Sigmoid colon (tissue), 4 donors: Measurements from ENCODE around the gene RBBP8NL.

Experiments used
- EP300 ChIP-seq, 4 donors: sonication (generic); formaldehyde crosslinking; IDR thresholded peaks; one replicate each; pipeline ENCODE4 v1.6.1; 2017; ENCODE audit warnings: antibody characterized with exemption in 4 of 4
- POLR2A ChIP-seq, 2 donors: fragments of 450-650 bp; IDR thresholded peaks; one replicate each; pipeline ENCODE4 v1.6.1; 2016; ENCODE audit warnings: antibody characterized with exemption in 2 of 2, mild to moderate bottlenecking in 2 of 2, moderate library complexity in 2 of 2
- POLR2AphosphoS5 ChIP-seq, 4 donors: sonication (generic); formaldehyde crosslinking; IDR thresholded peaks; one replicate each; pipeline ENCODE4 v1.6.1; 2017; ENCODE audit warnings: antibody characterized with exemption in 4 of 4
- TF ChIP-seq, protein P1 (sequence below), 4 experiments: fragments of 450-650 bp in 3 of 4; fragments of 200-600 bp in 1 of 4; IDR thresholded peaks; one replicate each; pipeline ENCODE4 v1.5.1; 2016 to 2019; ENCODE audit warnings: antibody characterized with exemption in 4 of 4, mild to moderate bottlenecking in 3 of 4, moderate library complexity in 2 of 4

DNA sequence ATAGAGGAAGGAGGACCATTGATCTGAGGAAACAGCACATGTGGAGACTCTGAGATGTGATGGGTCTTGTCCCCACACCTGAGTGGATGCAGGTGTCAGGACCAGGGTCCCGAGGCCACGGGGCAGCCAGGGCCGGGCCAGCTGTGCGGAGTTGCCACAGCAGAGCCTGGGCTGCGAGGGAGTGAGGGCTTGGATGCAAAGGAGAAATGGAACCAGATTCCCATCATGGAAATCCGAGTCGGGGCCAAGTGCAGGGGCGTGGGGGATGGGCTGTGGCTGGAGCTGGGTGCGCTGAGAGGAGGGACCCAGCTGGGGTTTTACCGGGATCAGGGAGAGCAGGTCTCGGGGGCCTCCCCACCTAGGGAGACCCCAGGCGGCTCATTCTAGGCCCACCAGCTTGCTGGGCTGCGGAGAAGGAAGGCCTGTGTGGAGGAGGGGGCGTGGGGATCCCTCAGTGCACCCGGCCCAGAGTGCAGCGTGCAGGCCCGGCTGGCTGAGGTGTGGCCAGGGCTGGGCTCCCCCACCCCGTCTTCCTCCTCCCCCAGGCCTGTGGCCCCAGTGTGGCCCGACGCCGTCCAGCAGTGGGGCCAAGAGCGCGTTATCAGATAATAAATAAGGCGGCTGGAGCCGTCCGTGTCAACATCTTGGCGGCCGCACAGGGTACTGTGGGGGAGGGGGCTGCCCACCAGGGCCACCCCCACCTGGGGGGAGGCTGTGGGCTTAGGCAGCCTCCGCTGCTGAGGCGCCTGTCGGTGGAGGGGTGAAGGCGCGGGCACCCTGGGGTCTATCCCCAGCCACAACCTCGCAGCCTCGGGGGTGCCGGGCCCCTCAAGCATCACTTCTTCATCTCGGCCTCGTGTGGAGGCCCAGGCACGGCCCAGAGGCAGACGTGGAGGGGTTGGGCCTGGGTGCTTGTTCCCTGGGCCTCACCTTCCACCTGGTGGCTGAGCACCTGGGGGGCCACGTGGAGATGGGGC lies 31.2 kb upstream of the RBBP8NL start:
- TF ChIP-seq, protein P1, sequence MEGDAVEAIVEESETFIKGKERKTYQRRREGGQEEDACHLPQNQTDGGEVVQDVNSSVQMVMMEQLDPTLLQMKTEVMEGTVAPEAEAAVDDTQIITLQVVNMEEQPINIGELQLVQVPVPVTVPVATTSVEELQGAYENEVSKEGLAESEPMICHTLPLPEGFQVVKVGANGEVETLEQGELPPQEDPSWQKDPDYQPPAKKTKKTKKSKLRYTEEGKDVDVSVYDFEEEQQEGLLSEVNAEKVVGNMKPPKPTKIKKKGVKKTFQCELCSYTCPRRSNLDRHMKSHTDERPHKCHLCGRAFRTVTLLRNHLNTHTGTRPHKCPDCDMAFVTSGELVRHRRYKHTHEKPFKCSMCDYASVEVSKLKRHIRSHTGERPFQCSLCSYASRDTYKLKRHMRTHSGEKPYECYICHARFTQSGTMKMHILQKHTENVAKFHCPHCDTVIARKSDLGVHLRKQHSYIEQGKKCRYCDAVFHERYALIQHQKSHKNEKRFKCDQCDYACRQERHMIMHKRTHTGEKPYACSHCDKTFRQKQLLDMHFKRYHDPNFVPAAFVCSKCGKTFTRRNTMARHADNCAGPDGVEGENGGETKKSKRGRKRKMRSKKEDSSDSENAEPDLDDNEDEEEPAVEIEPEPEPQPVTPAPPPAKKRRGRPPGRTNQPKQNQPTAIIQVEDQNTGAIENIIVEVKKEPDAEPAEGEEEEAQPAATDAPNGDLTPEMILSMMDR (IDR thresholded peaks at IDR 0.05) = no peak
- no peak for TF ChIP-seq POLR2AphosphoS5 (IDR thresholded peaks at IDR 0.05)
- no peak for TF ChIP-seq POLR2A (IDR thresholded peaks at IDR 0.05)
- TF ChIP-seq EP300 (IDR thresholded peaks at IDR 0.05) = no peak
